HUES48 (cell line): ENCODE results near the gene NUMBL.
"Not testable (repeated sequence)": the region's sequence is repeated elsewhere in the genome, so short reads cannot be mapped to it uniquely, and the experiment has no call there.

Experiments
- H3K27ac ChIP-seq: one replicate; pipeline ENCODE4 v1.7.0; 2013; ENCODE audit warnings: low read depth, low read length, inconsistent platforms
- H3K27me3 ChIP-seq: 2 replicates; pipeline ENCODE4 v1.6.1; 2013; ENCODE audit warnings: mild to moderate bottlenecking, low read length; ENCODE audit not compliant: control insufficient read depth, insufficient read depth
- H3K36me3 ChIP-seq: 2 replicates; pipeline ENCODE4 v1.6.1; 2013; ENCODE audit warnings: low read length; ENCODE audit not compliant: control insufficient read depth, insufficient read depth
- H3K4me1 ChIP-seq: 2 replicates; pipeline ENCODE4 v1.6.1; 2013; ENCODE audit warnings: mild to moderate bottlenecking, low read length; ENCODE audit not compliant: control insufficient read depth, insufficient read depth
- H3K4me3 ChIP-seq: 2 replicates; pipeline ENCODE4 v1.5.1; 2013; ENCODE audit warnings: mild to moderate bottlenecking, low read depth, low read length
- H3K9ac ChIP-seq: 2 replicates; pipeline ENCODE4 v1.6.1; 2013; ENCODE audit warnings: mild to moderate bottlenecking, low read depth, low read length, moderate library complexity
- H3K9me3 ChIP-seq: 2 replicates; pipeline ENCODE4 v1.6.1; 2013; ENCODE audit warnings: low read length; ENCODE audit not compliant: control insufficient read depth, insufficient read depth

Gene NUMBL

GRCh38 chr19:40690050-40690692 lies at the start of gene NUMBL:
Gene NUMBL (minus strand): TSS chr19:40690651. CDS start chr19:40690483, 168 bp downstream.
- H3K4me3 ChIP-seq = peak within 1 kb of the TSS; percentile 67
- H3K9me3 ChIP-seq = no peaks in the 10 kb centered on the region
- H3K27ac ChIP-seq = peak within 1 kb of the TSS; percentile 95
- peaks cover 15% of the 10 kb centered on the region for H3K4me1 ChIP-seq
- H3K9ac ChIP-seq = peak within 1 kb of the TSS; percentile 80
- no peaks in the 10 kb centered on the region for H3K27me3 ChIP-seq
- H3K36me3 ChIP-seq = peaks cover 36% of the 10 kb centered on the region

GRCh38 chr19:40739030-40739839 lies 48.8 kb upstream of the NUMBL start:
- Histone ChIP-seq H3K36me3 (peaks cover 38% of the 10 kb centered on the region), H3K9ac (no peak overlapping the region), H3K27ac (no peak overlapping the region), H3K27me3 (no peaks in the 10 kb centered on the region), H3K4me1 (no peaks in the 10 kb centered on the region), H3K4me3 (no peak overlapping the region), H3K9me3 (no peaks in the 10 kb centered on the region)

DNA sequence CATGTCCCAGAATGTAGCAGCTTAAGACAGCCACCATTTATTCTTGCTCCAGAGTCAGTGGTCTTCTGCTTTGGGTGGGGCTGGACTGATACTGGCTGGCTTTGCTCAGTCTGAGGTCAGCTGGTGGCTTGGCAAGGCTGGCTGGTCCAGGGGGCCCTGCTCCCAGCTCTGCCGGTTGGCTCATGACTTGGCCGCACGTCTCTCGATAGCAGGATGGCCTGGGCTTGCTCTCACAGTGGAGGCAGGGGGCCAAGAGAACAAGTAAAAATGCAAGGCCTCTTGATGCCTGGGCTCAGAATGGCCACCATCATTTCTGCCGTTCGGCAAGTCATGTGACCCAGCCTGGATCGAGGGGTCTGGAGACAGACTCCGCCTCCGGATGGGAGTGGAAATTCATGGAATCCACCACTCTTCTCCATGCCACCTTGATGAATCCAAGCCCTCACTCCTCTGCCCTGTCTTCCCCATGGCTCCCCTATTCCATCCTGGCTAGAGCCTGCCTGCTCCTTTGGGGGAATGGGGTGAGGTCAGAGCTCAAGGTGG lies 46.7 kb upstream of the NUMBL start:
- no peak overlapping the region for H3K27ac ChIP-seq
- peaks cover 51% of the 10 kb centered on the region for H3K36me3 ChIP-seq
- H3K4me1 ChIP-seq = no peaks in the 10 kb centered on the region
- no peak overlapping the region for H3K9ac ChIP-seq
- H3K27me3 ChIP-seq = no peaks in the 10 kb centered on the region
- no peaks in the 10 kb centered on the region for H3K9me3 ChIP-seq
- H3K4me3 ChIP-seq = no peak overlapping the region

DNA sequence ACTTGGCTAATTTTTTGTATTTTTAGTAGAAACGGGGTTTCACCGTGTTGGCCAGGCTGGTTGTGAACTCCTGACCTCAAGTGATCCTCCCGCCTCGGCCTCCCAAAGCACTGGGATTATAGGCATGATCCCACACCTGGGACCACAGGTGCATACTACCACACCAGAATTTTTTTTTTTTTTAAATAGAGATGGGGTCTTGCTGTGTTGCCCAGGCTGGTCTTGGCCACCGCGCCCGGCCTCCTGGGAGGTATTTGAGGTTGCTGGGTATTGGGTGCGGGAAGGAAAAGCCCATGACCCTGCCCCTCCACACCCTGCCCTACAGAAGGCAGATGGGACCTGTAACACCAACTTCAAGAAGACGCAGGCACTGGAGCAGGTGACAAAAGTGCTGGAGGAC lies 46.2 kb upstream of the NUMBL start:
- Histone ChIP-seq H3K27ac (no peak overlapping the region), H3K36me3 (peaks cover 49% of the 10 kb centered on the region), H3K4me1 (no peaks in the 10 kb centered on the region), H3K9me3 (no peaks in the 10 kb centered on the region), H3K4me3 (no peak overlapping the region), H3K27me3 (no peaks in the 10 kb centered on the region), H3K9ac (no peak overlapping the region)

- Histone ChIP-seq H3K9ac (no peak overlapping the region), H3K27ac (no peak overlapping the region), H3K9me3 (no peaks in the 10 kb centered on the region), H3K4me1 (no peaks in the 10 kb centered on the region), H3K36me3 (peaks cover 61% of the 10 kb centered on the region), H3K4me3 (no peak overlapping the region), H3K27me3 (no peaks in the 10 kb centered on the region)
These were observed 44.7 kb upstream of the NUMBL start for GRCh38 chr19:40735013-40735771.

- Histone ChIP-seq H3K27me3 (no peaks in the 10 kb centered on the region), H3K9me3 (no peaks in the 10 kb centered on the region), H3K27ac (no peak overlapping the region), H3K36me3 (peaks cover 67% of the 10 kb centered on the region), H3K4me3 (no peak overlapping the region), H3K4me1 (no peaks in the 10 kb centered on the region), H3K9ac (no peak overlapping the region)
These were observed 42.7 kb upstream of the NUMBL start for GRCh38 chr19:40733149-40733548.

GRCh38 chr19:40732304-40732703 lies 41.9 kb upstream of the NUMBL start:
- peaks cover 73% of the 10 kb centered on the region for H3K36me3 ChIP-seq
- not testable (repeated sequence) for H3K27ac ChIP-seq, H3K4me3 ChIP-seq, H3K4me1 ChIP-seq, H3K9me3 ChIP-seq, H3K27me3 ChIP-seq, H3K9ac ChIP-seq

GRCh38 chr19:40730065-40730464 lies 39.6 kb upstream of the NUMBL start:
- not testable (repeated sequence) for H3K9ac ChIP-seq, H3K9me3 ChIP-seq, H3K4me3 ChIP-seq, H3K4me1 ChIP-seq, H3K27ac ChIP-seq, H3K27me3 ChIP-seq
- H3K36me3 ChIP-seq = peaks cover 71% of the 10 kb centered on the region

DNA sequence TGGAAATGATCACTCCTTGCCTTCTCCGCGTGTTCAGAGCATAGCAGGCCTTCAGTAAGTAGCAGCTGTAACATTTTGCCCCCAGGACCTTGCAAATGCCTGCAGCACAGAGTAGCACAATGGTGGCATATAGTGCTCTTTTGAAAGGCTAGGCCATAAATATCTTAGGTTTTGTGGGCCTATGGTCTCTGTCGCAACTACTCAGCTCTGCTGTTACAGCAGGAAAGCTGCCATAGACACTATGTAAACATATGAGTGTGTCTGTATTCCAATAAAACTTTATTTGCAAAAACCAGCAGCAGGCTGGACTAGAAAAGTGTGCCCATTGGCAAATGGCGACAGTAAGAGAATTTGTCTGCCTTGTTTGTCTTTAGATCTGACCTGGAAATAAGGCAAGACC lies 35.8 kb upstream of the NUMBL start:
- H3K9me3 ChIP-seq = no peaks in the 10 kb centered on the region
- no peak overlapping the region for H3K9ac ChIP-seq
- no peak overlapping the region for H3K27ac ChIP-seq
- no peaks in the 10 kb centered on the region for H3K4me1 ChIP-seq
- H3K27me3 ChIP-seq = no peaks in the 10 kb centered on the region
- H3K36me3 ChIP-seq = peaks cover 46% of the 10 kb centered on the region
- H3K4me3 ChIP-seq = no peak overlapping the region

- Histone ChIP-seq H3K36me3 (peaks cover 34% of the 10 kb centered on the region), H3K27ac (no peak overlapping the region), H3K9me3 (no peaks in the 10 kb centered on the region), H3K4me1 (no peaks in the 10 kb centered on the region), H3K9ac (no peak overlapping the region), H3K27me3 (no peaks in the 10 kb centered on the region), H3K4me3 (no peak overlapping the region)
These were observed 34.4 kb upstream of the NUMBL start for GRCh38 chr19:40724855-40725254.
